A549 treated with ZK216348 at 1 μM for 4 hours (cell line): ENCODE measurements around the gene EPHA4. TPM values are rescaled to one million over a fixed set of nuclear protein-coding genes. Genes with fewer than 3 reads are reported as not detected.

Experiments used
- total RNA-seq: library from RNA; stranded (reverse); fragments of 200-300 nt; extraction: Qiagen RNA extraction; gene quantifications from 5 replicates; pipeline ENCODE4 v1.2.3, GENCODE V29; 2022; ENCODE audit warnings: low read depth

EPHA4 gene
- total RNA-seq = 0.49 to 1.3 TPM (median 0.68 TPM) in 5 replicates

GRCh38 chr2:221572219-221572820 is at the start of gene EPHA4:
Gene EPHA4 (minus strand): TSS chr2:221572304. CDS start chr2:221572248, 56 bp downstream.

